HG02642 (cell line): ENCODE measurements around the gene AGRN.
"Not testable (repeated sequence)": the region's sequence is repeated elsewhere in the genome, so short reads cannot be mapped to it uniquely, and the experiment has no call there.

Experiments used
- ATAC-seq: cut with Tn5 transposase; IDR thresholded peaks from one replicate; pipeline ENCODE4 v1.9.1; 2021; ENCODE audit warnings: mild to moderate bottlenecking; ENCODE audit not compliant: unreplicated experiment, poor library complexity

AGRN gene

DNA sequence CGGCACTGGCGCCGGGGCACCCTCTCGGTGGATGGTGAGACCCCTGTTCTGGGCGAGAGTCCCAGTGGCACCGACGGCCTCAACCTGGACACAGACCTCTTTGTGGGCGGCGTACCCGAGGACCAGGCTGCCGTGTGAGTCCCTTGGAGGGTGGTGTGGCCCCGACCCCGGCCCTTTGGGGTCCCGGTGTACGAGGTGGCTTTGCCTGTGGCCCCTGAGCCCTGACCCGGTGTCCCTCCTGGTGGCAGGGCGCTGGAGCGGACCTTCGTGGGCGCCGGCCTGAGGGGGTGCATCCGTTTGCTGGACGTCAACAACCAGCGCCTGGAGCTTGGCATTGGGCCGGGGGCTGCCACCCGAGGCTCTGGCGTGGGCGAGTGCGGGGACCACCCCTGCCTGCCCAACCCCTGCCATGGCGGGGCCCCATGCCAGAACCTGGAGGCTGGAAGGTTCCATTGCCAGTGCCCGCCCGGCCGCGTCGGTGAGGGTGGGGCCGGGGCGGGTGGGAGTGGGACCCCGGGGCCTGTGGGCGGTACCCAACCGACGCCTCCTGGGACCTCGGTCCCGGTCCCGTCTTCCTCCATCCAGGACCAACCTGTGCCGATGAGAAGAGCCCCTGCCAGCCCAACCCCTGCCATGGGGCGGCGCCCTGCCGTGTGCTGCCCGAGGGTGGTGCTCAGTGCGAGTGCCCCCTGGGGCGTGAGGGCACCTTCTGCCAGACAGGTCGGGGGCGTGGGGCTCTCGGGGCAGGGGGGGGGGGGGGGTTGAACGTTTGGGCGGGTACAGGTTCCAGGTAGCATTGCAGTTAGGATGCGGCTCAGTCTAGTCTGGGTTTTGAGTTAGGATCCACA lies 29.6 kb downstream of the AGRN start:
- ATAC-seq = no peak

DNA sequence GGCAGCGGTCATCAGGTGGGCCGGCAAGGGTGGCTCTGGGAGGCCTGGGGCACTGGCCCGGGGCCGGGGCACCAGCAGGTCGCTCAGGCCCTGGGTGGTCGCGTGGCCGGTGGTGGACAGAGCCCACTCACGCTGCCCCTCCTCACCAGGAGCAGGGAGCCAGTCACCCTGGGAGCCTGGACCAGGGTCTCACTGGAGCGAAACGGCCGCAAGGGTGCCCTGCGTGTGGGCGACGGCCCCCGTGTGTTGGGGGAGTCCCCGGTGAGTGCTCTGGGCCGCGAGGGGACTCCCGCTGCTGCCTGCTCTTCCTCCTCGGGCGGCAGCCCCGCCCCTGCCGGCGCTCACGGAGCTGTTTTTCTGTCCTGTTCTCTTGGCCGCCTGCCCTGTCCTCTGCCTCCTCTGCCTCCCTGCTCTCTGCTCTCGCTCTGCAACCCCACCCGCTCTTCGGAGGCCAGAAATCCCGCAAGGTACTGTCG lies 30.7 kb downstream of the AGRN start:
- ATAC-seq = no peak

DNA sequence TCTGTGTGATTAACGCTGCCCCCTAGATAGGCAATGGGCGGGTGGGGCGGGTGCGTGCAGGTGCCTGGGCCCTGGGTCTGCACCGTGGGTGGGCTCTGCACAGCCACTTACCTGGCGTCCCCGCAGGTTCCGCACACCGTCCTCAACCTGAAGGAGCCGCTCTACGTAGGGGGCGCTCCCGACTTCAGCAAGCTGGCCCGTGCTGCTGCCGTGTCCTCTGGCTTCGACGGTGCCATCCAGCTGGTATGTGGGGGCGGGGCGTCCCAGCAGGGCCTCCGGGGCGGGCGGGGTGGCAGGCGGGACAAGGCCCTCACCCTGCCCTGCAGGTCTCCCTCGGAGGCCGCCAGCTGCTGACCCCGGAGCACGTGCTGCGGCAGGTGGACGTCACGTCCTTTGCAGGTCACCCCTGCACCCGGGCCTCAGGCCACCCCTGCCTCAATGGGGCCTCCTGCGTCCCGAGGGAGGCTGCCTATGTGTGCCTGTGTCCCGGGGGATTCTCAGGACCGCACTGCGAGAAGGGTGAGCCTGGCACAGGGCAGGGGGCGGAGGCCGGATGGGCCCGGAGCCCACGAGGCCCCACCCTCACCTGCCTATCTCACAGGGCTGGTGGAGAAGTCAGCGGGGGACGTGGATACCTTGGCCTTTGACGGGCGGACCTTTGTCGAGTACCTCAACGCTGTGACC lies 31.3 kb downstream of the AGRN start:
- no peak for ATAC-seq

DNA sequence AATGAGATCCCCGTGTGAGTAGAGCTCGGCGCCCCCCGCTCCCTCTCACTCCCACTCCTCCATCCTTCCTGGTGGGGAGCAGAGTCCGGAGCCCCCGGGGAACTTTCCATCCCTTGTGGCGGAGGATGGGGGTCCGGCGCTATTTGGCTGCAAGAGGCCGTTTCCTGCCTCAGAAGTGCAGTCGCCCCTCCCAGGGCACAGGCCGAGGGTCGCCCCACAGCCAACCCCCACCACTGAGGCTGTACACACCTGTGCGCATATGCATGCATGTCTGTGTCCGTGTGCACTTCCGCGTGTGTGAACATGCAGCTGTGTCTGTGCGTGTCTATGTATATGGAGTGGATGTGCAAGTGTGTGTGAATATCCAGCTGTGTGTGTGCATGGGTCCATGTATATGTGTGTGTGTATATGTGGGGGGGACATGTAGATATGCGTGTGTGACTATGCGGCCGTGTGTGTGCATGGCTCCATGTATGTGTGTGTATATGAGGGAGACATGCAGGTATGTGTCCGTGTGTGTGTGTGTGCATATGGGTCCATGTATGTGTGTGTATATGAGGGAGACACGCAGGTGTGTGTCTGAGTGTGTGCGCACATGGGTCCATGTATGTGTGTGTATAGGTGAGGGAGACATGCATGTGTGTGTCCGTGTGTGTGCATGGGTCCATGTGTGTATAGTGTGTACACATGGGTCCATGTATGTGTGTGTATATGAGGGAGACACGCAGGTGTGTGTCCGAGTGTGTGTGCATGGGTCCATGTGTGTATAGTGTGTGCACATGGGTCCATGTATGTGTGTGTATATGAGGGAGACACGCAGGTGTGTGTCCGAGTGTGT lies 32.3 kb downstream of the AGRN start:
- ATAC-seq = no peak

DNA sequence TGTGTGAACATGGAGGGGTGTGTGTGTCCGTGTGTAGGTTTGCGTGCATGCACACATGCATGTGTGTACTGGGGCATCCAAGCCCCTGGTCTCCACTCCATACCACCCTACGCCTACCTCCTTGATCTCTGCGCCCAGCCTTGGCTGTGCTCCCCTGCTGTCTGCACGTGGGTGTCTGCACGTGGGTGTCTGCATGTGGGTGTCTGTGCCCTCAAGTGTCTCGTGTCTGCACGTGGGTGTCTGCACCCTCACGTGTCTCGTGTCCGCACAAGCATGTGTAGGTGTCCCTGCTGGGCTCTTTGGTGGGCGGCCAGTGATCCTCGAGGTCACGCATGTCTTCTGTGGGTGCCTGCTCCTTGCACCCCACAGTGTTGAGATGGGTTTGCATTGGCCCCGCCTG lies 33.1 kb downstream of the AGRN start:
- ATAC-seq = no peak

DNA sequence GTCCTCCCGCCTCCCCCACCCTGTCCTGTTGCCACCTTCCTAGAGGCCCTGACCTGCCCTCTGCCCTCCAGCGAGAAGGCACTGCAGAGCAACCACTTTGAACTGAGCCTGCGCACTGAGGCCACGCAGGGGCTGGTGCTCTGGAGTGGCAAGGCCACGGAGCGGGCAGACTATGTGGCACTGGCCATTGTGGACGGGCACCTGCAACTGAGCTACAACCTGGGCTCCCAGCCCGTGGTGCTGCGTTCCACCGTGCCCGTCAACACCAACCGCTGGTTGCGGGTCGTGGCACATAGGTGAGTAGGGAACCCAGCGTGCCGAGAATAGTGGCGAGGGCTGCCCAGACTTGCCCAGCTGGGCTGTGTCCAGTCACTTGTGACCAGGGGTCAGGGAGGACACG lies 33.8 kb downstream of the AGRN start:
- no peak for ATAC-seq

DNA sequence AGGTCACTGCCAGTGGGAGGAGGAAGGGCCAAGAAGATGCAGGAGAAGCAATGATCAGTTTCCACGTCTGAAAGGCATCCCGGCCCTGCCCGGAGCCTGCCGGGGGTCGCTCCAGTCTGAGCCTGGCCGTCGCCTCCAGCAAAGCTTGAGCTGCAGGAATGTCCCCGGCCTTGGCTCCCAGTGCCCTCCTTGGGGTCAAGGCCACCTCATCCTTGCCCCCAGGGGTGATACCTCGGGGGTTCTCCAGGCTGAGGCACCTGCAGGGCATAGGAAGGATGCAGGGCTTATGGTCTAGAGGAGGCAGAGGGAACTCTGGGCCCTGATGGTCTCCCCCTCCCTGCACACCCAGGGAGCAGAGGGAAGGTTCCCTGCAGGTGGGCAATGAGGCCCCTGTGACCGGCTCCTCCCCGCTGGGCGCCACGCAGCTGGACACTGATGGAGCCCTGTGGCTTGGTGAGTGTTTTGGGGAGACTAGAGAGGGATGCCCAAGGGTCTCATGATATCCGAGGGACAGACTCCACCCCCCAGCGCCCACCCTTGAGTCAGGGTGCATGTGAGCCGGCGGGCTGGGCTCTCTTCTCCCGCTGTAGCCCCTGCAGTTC lies 34.3 kb downstream of the AGRN start:
- ATAC-seq = no peak

DNA sequence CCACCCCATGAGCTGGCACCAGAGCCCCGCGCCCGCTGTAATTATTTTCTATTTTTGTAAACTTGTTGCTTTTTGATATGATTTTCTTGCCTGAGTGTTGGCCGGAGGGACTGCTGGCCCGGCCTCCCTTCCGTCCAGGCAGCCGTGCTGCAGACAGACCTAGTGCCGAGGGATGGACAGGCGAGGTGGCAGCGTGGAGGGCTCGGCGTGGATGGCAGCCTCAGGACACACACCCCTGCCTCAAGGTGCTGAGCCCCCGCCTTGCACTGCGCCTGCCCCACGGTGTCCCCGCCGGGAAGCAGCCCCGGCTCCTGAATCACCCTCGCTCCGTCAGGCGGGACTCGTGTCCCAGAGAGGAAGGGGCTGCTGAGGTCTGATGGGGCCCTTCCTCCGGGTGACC lies 35.1 kb downstream of the AGRN start:
- no peak for ATAC-seq

DNA sequence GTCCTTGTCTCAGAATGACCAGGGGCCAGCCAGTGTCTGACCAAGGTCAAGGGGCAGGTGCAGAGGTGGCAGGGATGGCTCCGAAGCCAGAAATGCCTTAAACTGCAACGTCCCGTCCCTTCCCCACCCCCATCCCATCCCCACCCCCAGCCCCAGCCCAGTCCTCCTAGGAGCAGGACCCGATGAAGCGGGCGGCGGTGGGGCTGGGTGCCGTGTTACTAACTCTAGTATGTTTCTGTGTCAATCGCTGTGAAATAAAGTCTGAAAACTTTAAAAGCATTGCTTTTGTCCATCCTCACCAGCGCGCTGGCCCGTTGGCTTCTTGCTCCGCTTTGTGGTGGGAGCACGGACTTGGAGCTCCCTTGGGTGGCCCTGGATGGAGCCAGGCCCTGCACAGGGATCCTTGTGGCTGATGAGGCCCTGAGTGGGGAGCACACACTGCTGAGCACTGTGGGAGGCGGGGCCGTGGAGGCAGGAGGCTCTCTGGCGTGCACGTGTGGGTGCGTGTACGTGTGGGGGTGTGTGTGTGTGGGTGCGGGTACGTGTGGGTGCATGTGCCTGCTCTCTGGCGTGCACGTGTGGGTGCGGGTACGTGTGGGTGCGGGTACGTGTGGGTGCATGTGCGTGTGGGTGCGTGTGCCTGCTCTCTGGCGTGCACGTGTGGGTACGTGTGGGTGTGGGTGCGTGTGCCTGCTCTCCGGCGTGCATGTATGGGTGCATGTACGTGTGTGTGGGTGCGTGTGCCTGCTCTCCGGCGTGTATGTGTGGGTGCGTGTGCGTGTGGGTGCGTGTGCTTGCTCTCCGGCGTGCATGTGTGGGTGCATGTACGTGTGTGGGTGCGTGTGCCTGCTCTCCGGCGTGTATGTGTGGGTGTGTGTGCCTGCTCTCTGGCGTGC lies 36.2 kb downstream of the AGRN start:
- ATAC-seq = no peak

DNA sequence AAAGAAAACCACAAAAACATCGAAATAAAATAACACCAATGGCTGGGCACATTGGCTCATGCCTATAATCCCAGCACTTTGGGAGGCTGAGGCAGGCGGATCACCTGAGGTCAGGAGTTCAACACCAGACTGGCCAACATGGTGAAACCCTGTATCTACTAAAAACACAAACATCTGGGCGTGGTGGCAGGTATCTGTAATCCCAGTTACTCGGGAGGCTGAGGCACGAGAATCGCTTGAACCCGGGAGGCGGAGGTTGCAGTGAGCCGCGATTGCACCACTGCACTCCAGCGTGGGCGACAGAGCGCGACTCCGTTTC lies 37.8 kb downstream of the AGRN start:
- not testable (repeated sequence) for ATAC-seq

DNA sequence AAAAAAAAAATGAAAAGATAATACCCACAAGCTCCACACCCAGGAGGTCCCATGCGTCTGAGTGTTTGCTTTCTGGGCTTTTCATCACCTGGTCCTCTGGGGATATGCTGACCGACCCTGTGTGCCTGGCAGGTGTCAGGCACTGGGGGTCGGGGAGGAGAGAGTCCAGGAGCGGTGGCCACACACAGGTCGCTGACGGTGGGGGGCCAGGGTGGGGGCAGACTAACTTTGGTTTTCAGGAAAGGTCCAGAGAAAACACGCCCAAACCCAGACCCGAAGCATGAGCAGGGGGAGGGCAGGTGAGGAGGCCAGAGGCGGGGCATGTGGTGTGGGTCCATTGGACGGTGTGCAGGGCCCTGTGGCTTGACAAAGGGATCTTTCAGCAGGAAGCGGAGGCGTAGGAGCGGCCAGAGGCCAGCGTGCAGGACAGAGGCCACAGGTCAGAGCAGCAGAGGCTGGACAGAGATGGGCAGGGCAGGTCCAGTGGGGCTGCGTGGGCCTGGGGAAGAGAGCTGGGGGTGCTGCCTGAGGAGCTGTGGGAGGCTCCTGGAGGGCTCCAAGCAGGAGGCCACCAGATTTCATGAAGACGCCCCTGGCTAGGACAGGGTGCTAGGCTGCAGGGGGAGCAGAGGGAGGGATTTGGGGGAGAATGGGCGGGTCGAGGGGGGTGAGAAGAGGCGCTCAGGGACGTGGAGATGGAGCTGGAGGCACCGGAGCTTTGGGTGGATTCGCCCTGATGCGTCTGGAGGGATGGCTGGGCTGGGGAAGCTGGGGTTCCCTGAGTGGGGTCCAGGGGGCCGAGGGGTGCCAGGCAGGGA lies 38.4 kb downstream of the AGRN start:
- no peak for ATAC-seq

DNA sequence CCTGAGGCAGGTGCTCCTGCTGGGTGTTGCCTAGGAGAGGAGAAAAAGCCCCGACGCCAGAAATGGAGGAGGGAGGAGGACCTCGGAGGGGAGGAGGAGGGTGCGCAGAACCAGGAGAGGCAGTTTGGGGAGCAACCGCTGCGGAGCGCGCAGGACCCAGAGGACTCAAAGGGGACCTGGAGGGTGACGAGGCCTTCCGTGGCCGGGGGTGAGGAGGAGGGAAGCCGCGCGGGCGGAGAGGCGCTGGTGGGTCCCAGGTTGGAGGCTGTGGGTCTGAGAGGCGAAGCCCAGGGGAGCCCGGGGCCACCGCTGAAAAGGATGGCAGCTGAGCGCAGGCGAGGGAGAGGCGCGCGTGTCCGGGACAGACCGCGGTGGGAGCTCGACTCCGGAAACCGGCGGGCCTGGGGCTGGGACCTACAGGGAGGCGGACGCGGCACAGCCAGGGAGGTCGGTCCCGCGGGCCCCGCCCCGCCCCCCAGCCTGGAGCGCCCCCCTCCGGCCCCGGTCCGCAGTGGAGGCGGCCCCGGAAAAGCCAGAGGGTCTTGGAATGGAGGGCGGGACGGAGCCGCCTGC lies 39.1 kb downstream of the AGRN start:
- peak; percentile 43 for ATAC-seq

DNA sequence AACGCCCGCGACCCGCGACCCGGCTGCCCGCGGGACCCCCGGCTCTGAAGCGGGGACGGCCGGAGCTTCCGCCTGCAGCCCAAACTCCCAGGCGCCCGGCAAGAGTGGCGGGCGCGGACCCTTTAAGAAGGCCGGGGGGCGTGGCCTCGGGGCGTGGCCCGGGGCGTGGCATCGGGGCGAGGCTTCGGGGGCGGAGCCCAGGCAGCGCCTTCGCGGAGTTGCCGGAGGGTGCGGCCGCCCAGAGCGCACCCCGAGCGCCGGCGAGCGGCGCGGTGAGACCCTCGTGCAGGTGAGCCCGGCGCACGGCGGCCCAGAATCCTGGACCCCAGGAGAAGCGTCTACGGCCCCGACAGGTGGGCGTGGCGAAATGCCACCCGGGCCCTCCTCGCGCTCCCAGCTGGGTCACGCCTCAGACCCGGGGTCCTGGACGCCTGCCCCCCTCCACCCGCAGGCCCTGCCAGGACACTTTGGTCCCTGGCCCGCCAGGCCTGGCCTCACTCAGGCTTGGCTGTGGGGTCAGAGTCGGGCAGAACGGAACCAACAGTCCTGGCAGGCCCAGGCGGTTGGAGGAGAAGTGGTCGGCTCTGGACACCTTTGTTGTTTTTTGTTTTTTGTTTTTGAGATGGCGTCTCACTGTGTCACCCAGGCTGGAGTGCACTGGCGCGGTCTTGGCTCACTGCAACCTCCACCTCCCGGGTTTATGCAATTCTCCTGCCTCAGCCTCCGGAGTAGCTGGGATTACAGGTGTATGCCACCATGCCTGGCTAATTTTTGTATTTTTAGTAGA lies 39.8 kb downstream of the AGRN start:
- ATAC-seq = peak; percentile 72

DNA sequence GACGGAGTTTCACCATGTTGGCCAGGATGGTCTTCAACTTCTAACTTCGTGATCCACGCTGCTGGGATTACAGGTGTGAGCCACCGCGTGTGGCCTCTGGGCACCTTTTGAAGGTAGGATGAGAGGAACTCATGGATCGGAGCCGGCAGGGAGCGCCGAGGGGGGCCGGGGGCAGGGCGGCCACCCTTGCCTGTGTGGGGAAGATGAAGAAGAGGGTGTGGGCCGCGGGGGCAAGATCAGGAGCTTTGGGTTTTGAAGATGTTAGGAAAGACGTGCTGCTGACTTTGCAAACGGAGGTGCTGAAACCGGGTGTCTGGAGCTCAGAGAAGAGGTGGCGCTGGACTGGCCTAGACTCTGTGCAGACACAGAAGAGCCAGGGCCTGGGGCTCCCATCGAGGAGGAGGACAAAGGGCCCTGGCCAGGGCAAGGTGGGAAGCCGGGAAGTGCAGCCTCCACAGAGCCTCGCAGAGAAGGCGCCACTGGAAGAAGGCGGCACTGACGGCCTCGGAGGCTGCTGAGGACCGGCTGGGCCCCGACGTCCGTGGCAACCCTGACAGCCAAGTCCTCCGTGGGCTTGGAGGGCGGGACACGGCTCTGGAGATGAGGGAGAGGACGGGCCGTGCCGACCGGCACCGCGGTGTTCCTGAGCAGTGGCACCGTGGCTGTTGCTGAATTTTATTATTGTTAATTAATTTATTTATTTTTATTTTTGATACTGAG lies 40.5 kb downstream of the AGRN start:
- ATAC-seq = no peak

DNA sequence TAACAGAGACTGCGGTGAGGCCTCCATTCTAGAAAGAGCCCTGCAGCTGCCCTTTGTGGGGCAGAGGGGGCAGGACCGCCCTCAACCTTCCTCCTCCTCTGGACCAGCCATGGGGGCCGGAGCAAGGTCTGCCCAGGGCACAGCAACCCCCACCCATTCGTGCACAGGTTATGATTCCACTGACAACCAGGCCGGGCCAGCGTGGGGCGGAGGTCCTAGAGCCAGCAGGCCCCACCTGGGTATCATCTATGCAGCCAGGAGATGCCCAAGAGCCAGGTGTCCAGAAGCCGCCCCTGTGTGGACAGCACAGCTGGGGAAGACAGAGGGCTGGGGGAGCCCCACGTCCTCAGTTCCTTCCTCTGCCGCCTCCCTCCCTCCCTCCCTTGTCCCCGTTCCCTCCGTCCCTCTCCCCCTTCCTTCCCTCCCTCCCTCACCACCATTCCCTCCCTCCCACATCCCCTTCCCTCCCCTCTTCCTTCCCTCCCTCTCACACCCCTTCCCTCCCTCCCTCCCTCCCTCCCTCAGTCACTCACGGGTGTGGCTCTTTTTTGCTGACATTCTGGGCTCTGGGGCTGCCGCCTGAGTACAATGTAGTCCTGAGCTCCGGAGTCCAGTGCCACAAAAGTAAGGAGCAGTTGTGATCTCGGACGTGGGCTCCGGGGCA lies 41.9 kb downstream of the AGRN start:
- no peak for ATAC-seq

DNA sequence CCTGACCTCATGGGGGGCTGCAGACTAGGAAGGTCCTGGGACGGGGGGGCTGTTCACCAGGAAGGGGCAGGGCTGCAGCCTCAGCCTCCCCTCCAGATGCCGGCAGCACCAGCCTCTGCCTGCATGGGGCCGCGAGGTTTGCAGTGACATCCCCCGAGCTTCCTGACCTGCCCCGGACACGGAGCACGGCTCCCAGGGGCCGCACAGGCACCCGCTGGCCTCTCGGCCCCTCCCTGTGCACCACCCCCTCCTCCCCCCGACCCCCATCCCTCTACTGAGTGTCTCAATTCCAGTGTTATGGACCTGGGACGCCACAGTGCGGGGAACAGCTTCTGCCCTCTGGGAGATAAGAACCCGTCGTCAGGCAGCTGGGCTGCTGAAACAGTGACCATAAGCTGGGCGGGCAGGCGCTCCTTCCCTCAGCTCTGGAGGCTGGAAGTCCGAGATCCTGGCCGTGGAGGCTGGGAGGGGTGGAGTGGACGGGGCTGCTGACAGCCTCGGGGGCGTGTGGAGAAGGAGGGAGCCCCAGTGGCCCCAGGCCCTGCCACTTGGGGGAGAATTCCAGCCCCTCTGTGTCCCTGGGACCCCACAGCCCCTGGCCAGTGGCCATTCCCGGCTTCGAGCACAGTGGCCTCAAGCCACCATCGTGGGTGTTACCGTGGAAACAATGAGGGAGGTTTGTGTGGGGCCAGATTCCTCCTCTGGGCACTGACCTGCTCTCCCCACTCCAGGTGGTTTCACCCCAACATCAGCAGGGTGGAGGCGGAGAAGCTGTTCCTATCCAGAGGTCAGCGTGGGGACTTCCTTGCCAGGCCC lies 42.6 kb downstream of the AGRN start:
- no peak for ATAC-seq
